Testis (tissue), 2 donors: ENCODE results near the gene BTG3.

ENCODE experiments used
- CTCF ChIP-seq, 3 experiments: fragments of 450-650 bp in 2 of 3; fragments of 200-600 bp in 1 of 3; sonication (generic) in 1 of 3; IDR thresholded peaks; one replicate each; pipeline ENCODE4 v1.5.1; 2016 to 2019; ENCODE audit warnings: antibody characterized with exemption in 3 of 3, mild to moderate bottlenecking in 2 of 3, moderate library complexity in 1 of 3
- POLR2A ChIP-seq: fragments of 450-650 bp; IDR thresholded peaks from one replicate; pipeline ENCODE4 v1.6.1; 2017; ENCODE audit warnings: antibody characterized with exemption, mild to moderate bottlenecking, moderate library complexity

DNA sequence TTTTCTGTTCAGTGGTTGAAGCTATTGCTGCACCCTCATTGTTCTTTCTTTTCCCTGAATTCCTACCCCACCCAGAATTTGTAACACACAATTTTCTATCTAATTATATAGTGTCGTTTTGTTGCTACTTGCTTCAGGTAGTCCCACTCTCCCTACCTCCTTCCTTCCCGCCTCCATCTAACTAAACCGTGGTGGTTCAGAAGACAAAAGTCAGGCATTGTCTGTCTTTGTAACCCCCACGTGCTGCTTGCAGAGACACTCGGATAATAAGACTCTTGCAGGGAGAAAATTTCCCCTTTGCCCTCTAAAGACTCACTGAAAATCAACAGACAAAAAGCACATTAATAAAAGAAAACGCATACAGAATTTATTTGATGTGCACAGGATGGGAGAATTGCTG, 46.2 kb upstream of the BTG3 start:
- no peak for TF ChIP-seq CTCF (IDR thresholded peaks at IDR 0.05)
- TF ChIP-seq POLR2A: no peak
